GM10847 (cell line): ENCODE data around the gene CTNNA2.

ENCODE experiments used
- POLR2A ChIP-seq: IDR thresholded peaks from 2 replicates; pipeline ENCODE4 v1.6.1; 2011; ENCODE audit not compliant: insufficient read length; ENCODE audit errors: extremely low read depth

The CTNNA2 gene

DNA sequence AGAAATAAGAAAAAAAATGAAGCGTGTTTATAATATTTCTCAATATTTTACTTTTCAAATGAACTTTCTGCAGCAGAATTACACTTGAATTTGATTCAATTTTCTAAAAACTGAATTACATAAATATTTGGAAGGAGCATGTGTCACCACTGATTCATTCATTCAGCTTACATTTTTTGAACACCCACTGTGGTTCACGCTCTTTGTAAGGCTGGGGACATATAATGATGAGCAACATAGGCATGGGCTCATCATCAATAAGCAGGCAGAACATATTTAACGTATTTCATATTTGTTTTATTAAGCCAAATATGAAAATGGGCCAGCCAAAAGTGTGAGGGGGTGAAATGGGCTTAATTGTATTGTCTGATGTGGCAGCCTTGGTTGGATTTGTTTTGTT, 209.1 kb downstream of the CTNNA2 start:
- TF ChIP-seq POLR2A: no peak

DNA sequence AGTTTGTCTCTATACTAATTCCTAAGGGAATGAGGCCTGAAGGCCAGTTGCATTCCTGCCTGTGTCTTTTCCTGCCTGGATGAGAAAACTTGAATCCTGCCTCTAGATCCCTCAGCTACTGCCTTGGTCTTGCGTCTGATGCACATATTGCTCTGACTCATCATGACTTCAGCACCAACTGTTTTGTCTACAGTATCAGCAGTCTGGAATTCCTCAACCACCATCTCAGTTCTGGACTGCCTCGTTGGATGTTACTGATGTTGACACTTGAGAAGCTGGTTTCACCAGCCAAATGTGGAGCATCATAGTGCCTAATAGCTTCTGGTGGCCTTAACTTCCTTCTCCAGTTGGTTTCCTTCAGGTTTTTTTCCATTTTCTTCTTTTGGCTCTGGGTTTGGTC, 211.0 kb downstream of the CTNNA2 start:
- no peak for TF ChIP-seq POLR2A

DNA sequence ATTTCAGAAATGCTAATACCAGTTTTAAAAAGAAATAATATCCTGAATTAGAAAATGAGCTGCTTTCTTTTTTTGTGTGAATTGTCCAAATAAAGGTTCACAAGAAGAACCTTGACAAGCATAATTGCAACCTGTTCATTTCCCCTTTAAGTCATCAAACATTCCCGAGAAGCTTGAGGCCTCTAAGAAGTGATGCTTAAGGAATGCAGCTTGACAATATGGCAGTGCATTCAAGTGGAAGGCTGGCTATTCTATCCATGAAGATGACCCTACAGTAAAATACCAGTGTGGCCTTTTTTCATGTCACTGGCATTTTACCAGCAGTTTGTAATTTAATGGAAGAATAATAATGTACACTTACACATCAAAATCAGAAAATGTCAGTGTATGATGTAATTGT, 216.7 kb downstream of the CTNNA2 start:
- TF ChIP-seq POLR2A: no peak

DNA sequence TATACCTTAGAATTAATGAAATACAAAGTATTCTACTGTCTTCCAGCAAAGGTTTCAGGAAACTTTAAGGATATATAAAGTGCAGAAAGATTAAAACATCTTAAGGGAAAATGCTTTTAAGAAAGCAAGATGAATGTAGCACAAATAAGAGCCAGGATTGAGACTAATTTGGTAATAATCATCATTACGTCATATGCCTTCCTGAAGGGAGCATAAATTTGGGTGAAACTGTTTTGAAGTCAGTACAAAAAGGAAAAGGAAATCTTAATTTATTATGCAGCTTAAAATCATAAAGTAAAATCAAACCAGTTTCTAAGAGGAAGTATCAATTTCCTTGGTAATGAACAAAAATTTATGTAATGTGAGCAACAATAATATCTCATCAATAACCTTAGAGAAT, 221.7 kb downstream of the CTNNA2 start:
- TF ChIP-seq POLR2A: no peak

DNA sequence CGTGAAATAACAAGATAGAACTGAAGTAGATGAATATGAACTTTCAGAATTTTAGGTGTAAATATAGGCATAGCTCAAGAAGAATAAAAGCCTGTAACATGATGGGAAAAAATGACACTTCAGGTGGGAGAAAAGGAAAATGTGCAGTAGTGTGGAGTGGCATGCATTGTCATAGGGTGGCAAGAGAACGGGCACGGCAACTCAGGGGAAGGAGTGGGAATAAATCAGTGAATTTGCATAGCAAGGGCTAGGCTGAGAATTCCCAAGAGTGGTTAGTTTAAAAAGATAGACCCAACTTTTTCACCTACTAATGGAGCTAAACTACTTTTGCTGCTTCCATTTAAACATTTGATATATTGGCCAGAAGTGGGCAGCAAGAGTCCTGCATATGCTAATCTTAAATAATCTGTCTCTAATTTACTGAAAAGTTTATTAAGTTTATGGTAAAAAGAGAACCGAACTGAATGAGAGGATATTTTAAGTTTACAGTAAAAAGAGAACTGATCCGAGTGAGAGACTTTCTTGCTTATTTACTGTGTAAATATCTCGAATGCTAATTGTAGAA, 228.1 kb downstream of the CTNNA2 start:
- no peak for TF ChIP-seq POLR2A

DNA sequence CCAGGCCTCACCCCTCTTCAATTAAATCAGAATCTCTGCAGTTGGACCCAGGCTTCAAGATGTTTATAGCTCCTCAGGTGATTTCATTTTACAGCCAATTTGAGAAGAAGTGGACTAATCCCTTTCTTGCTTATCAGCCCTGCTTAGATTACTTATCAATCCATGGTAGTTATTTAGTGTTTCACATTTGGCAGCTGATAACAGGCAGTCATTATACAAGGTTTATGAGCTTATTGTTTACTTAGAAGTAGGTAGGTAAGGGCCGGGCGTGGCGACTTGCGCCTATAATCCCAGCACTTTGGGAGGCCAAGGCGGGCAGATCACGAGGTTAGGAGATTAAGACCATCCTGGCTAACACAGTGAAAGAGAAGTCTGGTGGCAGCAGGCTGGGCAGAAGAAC, 237.5 kb downstream of the CTNNA2 start:
- no peak for TF ChIP-seq POLR2A

DNA sequence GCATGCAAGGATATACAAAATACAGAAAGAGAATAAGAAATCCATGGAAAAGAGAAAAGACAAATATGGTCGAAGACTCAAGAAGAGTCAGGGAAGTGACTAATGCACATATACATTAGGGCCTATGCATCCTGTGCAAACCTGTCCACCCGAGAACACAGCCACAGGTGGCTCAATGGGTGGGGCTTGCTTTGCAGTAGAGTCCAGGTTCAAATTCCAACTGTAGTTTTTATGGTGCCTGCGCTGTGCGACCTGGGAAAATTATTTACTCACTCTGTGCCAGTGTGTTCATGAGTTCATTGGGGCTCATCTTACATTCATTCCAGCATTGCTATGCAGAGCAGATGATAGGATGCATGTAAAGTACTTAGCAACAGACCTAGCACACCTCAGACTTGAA, 244.7 kb downstream of the CTNNA2 start:
- TF ChIP-seq POLR2A: no peak

DNA sequence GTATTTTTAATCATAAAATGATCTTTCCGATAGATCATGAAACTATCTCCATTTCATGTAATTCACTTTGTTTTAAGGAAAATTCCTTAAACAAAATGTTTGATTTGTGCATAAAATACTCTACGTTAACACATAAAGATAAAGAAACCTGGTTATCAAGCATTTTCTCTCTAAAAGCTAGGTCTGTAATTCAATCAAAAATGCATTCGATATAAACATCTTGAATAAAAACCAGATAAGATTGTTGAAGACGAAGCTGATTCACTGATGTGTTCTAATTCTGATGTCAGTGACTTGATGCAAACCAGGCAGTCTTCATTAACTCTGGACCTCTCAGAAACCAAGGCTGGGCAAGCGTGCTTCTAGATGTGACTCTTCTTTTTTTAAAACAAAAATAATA, 245.2 kb downstream of the CTNNA2 start:
- TF ChIP-seq POLR2A: no peak

DNA sequence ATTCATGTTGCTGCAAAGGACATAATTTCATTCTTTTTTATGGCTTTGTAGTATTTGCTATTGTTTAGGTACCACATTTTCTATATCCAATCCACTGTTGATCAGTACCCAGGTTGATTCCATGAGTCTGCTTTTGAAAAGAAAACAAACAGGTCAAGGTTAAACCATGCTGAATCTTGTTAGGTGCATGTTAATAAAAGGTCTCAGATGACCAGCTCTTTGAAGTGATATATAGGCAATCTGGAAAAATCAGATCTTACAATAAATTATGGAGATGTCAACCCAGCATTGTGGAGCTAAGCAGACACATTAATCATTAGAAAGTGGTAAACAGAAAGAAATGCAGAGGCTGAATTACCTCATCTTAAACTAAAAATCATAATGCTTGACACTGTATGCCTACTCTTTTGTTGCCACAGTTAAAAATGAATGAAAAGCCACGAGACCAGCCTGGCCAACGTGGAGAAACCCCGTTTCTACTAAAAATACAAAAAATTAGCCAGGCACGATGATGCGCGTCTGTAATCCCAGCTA, 246.0 kb downstream of the CTNNA2 start:
- no peak for TF ChIP-seq POLR2A

DNA sequence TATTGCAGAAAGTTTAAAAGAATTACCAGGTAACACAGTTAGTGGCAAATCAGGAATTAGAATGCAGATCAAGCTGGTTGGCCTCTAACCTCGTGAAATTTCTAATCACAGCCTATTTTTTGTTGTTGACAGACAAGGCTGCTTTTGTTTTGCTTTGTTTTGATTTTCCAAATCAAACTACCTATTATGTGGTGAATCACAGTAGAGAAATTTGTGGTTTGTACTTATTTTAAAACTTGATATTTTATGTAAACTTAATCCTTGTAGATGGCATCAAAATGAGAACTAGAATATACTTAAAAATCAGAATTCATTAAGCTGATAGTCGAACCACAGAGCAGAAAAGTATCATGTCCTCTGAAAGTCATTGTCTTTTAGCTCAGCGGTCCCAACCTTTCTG, 258.1 kb downstream of the CTNNA2 start:
- TF ChIP-seq POLR2A: no peak

DNA sequence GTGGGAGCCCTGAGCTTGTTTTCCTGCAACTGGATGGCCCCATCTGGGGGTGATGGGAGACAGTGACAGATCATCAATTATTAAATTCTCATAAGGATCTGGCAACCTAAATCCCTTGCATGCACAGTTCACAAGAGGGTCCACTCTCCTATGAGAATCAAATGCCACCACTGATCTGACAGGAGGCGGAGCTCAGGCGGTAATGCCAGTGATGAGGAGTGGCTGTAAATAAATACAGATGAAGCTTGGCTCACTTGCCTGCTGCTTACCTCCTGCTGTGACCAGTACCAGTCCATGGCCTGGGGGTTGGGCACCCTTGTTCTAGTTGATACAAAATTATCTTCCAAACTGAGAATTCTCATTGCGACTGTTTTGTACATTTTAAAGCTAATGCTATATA, 258.6 kb downstream of the CTNNA2 start:
- no peak for TF ChIP-seq POLR2A

DNA sequence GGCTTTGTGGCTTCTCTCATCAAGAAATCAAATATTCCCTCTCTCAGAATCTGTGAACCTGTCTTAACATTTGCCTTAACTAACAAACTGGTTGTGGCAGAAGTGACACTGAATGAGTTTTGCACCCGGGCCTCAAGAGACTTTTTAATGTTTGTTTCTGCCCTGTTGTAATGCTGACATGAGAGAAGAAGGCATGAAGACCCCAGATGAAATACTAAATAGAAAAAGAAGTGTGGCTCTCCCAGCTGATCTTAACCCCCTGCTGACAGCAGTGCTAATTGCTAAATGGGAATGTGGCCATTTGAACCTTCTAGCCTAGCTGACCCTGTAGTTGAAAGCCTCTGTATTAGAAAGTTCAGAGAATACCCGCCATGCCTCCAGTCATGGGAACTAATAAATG, 261.2 kb downstream of the CTNNA2 start:
- no peak for TF ChIP-seq POLR2A

DNA sequence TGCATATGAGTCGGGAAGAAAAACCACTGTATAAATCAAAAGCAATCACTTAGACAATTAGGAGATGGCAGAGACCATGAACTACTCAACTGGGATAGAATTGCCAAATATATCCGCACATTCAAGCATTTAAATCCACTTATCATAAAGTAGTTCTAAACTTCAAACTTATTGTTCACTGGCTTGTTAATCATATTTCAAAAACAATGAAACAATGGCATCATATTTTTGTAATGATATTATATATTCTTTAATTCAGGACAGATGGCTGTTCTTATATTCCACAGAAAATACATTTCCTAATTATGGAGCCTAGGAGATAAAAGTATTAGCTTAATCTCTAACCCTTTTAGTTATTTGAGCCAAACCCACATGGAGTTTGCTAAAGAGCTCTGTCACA, 263.6 kb downstream of the CTNNA2 start:
- no peak for TF ChIP-seq POLR2A

DNA sequence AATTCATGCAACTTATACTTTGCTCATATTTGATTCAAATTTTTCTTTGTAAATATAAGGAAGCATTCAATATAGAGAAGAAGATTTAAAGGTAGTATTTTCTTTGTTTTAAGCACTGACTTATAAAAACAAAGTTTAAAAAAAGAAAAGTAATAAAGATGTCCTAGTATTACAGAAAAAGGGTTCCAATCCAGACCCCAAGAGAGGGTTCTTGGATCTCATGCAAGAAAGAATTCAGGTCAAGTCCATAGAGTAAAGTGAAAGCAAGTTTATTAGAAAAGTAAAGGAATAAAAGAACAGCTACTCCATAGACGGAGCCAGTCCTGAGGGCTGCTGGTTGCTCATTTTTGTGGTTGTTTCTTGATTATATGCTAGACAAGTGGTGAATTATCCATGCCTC, 267.9 kb downstream of the CTNNA2 start:
- TF ChIP-seq POLR2A: no peak

DNA sequence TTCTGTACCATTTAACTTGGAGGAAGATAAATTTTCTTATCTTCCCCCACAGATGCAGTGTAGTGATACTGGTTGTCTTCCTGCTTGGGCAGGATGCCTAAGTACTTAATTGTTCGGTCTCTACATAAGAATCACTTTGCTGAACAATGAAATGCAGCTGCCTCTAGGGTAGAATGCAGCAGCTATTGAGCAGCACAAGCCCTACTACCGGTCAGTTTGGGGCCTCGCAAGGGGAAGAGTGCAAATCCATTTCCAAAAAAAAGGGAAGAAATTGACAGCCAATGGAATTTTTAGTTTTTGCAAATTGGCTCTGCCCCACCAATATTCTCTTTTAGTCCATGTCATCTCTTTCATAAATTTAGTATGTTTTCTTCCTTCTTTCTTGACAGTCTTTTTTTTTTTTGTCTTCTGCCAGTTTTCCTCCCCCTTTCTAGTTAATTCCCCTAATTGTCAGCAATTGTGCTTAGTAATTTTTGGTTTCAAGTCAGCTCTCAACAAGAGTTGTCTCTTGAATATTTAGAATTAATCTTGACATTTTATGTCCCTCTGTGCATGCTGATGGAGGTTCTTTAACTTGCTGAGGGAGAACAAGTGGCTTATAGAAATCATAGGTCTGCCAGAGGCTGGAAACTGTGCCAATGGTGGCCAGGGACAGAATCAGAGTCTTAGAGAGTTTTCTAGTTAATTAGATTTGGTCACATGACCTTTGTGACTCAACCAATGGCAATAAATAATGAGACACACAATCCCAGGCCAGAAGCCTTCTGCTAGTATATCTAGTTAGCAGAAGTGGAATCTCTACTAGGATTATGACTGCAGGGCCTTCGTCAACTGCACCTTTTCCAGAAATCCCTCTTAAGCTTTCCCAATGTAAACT, 270.0 kb downstream of the CTNNA2 start:
- TF ChIP-seq POLR2A: no peak

DNA sequence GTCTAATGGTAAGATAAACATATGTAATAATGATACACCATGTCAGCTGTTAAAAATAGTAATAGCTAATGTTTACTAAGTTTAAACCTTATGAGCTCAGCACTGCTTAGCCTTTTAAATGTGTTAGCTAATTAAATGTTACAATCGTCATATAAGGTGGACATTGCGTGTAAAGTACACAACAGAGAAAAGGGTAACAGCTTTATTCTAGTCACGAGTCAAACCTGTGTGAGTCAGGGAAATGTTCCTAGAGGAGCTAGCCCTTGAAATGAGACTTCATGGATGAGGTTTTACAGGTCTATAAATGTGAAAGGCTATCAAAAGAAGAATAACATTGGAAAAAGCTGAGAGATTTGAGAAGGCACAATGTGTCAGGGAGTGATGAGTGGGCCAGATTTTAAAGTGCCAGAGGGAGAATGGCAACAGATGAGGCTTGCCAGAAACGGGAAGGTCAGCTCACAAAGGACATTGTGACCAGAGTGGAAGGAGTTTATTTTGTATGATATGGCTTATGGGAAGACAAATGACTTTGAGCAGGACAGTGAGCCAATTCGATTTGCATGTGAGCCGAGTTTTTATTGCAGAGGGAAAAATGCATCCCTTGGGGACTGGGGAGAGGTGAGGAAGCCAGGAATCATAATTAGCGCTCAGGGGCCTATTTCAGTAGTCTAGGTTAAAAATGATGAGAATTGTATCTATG, 276.3 kb downstream of the CTNNA2 start:
- TF ChIP-seq POLR2A: no peak
